Measurements from ENCODE around the gene MAL. TPM values are rescaled to one million over a fixed set of nuclear protein-coding genes. Genes with fewer than 3 reads are reported as not detected.

Gene MAL
- total RNA-seq, 1 experiment from 2014 or later = not detected

GRCh38 chr2:95031076-95031725, 5.7 kb downstream of the MAL start:
- H3K9ac ChIP-seq (ENCODE audit: low read length) = no peak overlapping the region
- no peaks in the 10 kb centered on the region for H3K9me3 ChIP-seq (ENCODE audit: low read length)
- H3K4me2 ChIP-seq (ENCODE audit: low read depth, low read length, poor library complexity, severe bottlenecking) = no peak overlapping the region
- no peaks in the 10 kb centered on the region for H3K4me1 ChIP-seq (ENCODE audit: low read length)
- H3K36me3 ChIP-seq (ENCODE audit: insufficient read depth, low read length) = no peaks in the 10 kb centered on the region
- no peak overlapping the region for H2AFZ ChIP-seq (ENCODE audit: low read length)
- H3K27me3 ChIP-seq (ENCODE audit: low read length) = no peaks in the 10 kb centered on the region
- H3K79me2 ChIP-seq (ENCODE audit: low read length) = no peaks in the 10 kb centered on the region
- no peaks in the 10 kb centered on the region for H4K20me1 ChIP-seq (ENCODE audit: insufficient read depth, low read depth, low read length)
- no peak for DNase-seq
- H3K27ac ChIP-seq (ENCODE audit: low read length) = no peak overlapping the region
- H3K9me2 ChIP-seq (replicated peaks; ENCODE audit: insufficient read depth, low read length) = no peaks in the 10 kb centered on the region
- H3K4me3 ChIP-seq (ENCODE audit: low read length) = no peak overlapping the region

- Histone ChIP-seq H3K9me2 (replicated peaks; ENCODE audit: insufficient read depth, low read length) (no peaks in the 10 kb centered on the region), H4K20me1 (ENCODE audit: insufficient read depth, low read depth, low read length) (no peaks in the 10 kb centered on the region), H3K27me3 (ENCODE audit: low read length) (no peaks in the 10 kb centered on the region), H3K36me3 (ENCODE audit: insufficient read depth, low read length) (no peaks in the 10 kb centered on the region), H3K79me2 (ENCODE audit: low read length) (no peaks in the 10 kb centered on the region), H3K4me2 (ENCODE audit: low read depth, low read length, poor library complexity, severe bottlenecking) (no peak overlapping the region), H3K9ac (ENCODE audit: low read length) (no peak overlapping the region), H3K4me3 (ENCODE audit: low read length) (no peak overlapping the region), H3K9me3 (ENCODE audit: low read length) (0 out of 2 replicates have a peak, but pooled peaks cover 3% of the 10 kb centered on the region), H3K27ac (ENCODE audit: low read length) (no peak overlapping the region), H2AFZ (ENCODE audit: low read length) (no peak overlapping the region), H3K4me1 (ENCODE audit: low read length) (no peaks in the 10 kb centered on the region)
- DNase-seq = no peak
Observed at GRCh38 chr2:95031726-95032116, 6.2 kb downstream of the MAL start.

GRCh38 chr2:95032341-95032740, 6.8 kb downstream of the MAL start:
- Histone ChIP-seq H3K27ac (ENCODE audit: low read length) (no peak overlapping the region), H3K4me1 (ENCODE audit: low read length) (no peaks in the 10 kb centered on the region)

GRCh38 chr2:95032868-95033603, 7.5 kb downstream of the MAL start:
- no peak overlapping the region for H3K9ac ChIP-seq (ENCODE audit: low read length)
- no peaks in the 10 kb centered on the region for H3K4me1 ChIP-seq (ENCODE audit: low read length)
- H2AFZ ChIP-seq (ENCODE audit: low read length) = no peak overlapping the region
- no peaks in the 10 kb centered on the region for H3K36me3 ChIP-seq (ENCODE audit: insufficient read depth, low read length)
- no peaks in the 10 kb centered on the region for H3K27me3 ChIP-seq (ENCODE audit: low read length)
- H3K9me2 ChIP-seq (replicated peaks; ENCODE audit: insufficient read depth, low read length) = no peaks in the 10 kb centered on the region
- H3K9me3 ChIP-seq (ENCODE audit: low read length) = 0 out of 2 replicates have a peak, but pooled peaks cover 4% of the 10 kb centered on the region
- no peak for DNase-seq
- no peak overlapping the region for H3K4me3 ChIP-seq (ENCODE audit: low read length)
- no peak overlapping the region for H3K27ac ChIP-seq (ENCODE audit: low read length)
- H4K20me1 ChIP-seq (ENCODE audit: insufficient read depth, low read depth, low read length) = no peaks in the 10 kb centered on the region
- no peak overlapping the region for H3K4me2 ChIP-seq (ENCODE audit: low read depth, low read length, poor library complexity, severe bottlenecking)
- H3K79me2 ChIP-seq (ENCODE audit: low read length) = no peaks in the 10 kb centered on the region

More at GRCh38 chr2:95032341-95032740, 6.8 kb downstream of the MAL start:
- Histone ChIP-seq H3K27me3 (ENCODE audit: low read length) (no peaks in the 10 kb centered on the region), H2AFZ (ENCODE audit: low read length) (no peak overlapping the region), H3K9me2 (replicated peaks; ENCODE audit: insufficient read depth, low read length) (no peaks in the 10 kb centered on the region), H3K4me3 (ENCODE audit: low read length) (no peak overlapping the region), H3K9me3 (ENCODE audit: low read length) (0 out of 2 replicates have a peak, but pooled peaks cover 4% of the 10 kb centered on the region), H3K4me2 (ENCODE audit: low read depth, low read length, poor library complexity, severe bottlenecking) (no peak overlapping the region), H3K36me3 (ENCODE audit: insufficient read depth, low read length) (no peaks in the 10 kb centered on the region), H4K20me1 (ENCODE audit: insufficient read depth, low read depth, low read length) (no peaks in the 10 kb centered on the region), H3K79me2 (ENCODE audit: low read length) (no peaks in the 10 kb centered on the region), H3K9ac (ENCODE audit: low read length) (no peak overlapping the region)
- no peak for DNase-seq

GRCh38 chr2:95034221-95034620, 8.7 kb downstream of the MAL start:
- Histone ChIP-seq H3K9ac (ENCODE audit: low read length) (no peak overlapping the region), H3K4me1 (ENCODE audit: low read length) (no peaks in the 10 kb centered on the region), H3K4me3 (ENCODE audit: low read length) (no peak overlapping the region), H3K27me3 (ENCODE audit: low read length) (no peaks in the 10 kb centered on the region), H3K4me2 (ENCODE audit: low read depth, low read length, poor library complexity, severe bottlenecking) (no peak overlapping the region), H3K36me3 (ENCODE audit: insufficient read depth, low read length) (no peaks in the 10 kb centered on the region), H3K79me2 (ENCODE audit: low read length) (no peaks in the 10 kb centered on the region), H4K20me1 (ENCODE audit: insufficient read depth, low read depth, low read length) (no peaks in the 10 kb centered on the region), H3K9me3 (ENCODE audit: low read length) (0 out of 2 replicates have a peak, but pooled peaks cover 4% of the 10 kb centered on the region), H3K27ac (ENCODE audit: low read length) (no peak overlapping the region), H2AFZ (ENCODE audit: low read length) (no peak overlapping the region), H3K9me2 (replicated peaks; ENCODE audit: insufficient read depth, low read length) (no peaks in the 10 kb centered on the region)
- no peak for DNase-seq

- Histone ChIP-seq H3K4me1 (ENCODE audit: low read length) (no peaks in the 10 kb centered on the region), H4K20me1 (ENCODE audit: insufficient read depth, low read depth, low read length) (no peaks in the 10 kb centered on the region), H3K27ac (ENCODE audit: low read length) (no peak overlapping the region), H3K9me2 (replicated peaks; ENCODE audit: insufficient read depth, low read length) (no peaks in the 10 kb centered on the region), H3K79me2 (ENCODE audit: low read length) (no peaks in the 10 kb centered on the region), H3K9ac (ENCODE audit: low read length) (no peak overlapping the region), H2AFZ (ENCODE audit: low read length) (no peak overlapping the region), H3K9me3 (ENCODE audit: low read length) (0 out of 2 replicates have a peak, but pooled peaks cover 4% of the 10 kb centered on the region), H3K36me3 (ENCODE audit: insufficient read depth, low read length) (no peaks in the 10 kb centered on the region), H3K4me2 (ENCODE audit: low read depth, low read length, poor library complexity, severe bottlenecking) (no peak overlapping the region), H3K27me3 (ENCODE audit: low read length) (no peaks in the 10 kb centered on the region), H3K4me3 (ENCODE audit: low read length) (no peak overlapping the region)
- DNase-seq = no peak
Observed at GRCh38 chr2:95034818-95035217, 9.3 kb downstream of the MAL start.

- Histone ChIP-seq H3K79me2 (ENCODE audit: low read length) (no peaks in the 10 kb centered on the region), H3K4me3 (ENCODE audit: low read length) (no peak overlapping the region), H3K4me1 (ENCODE audit: low read length) (no peaks in the 10 kb centered on the region), H3K9me3 (ENCODE audit: low read length) (0 out of 2 replicates have a peak, but pooled peaks cover 4% of the 10 kb centered on the region), H3K4me2 (ENCODE audit: low read depth, low read length, poor library complexity, severe bottlenecking) (no peak overlapping the region), H3K9ac (ENCODE audit: low read length) (no peak overlapping the region), H3K36me3 (ENCODE audit: insufficient read depth, low read length) (no peaks in the 10 kb centered on the region), H4K20me1 (ENCODE audit: insufficient read depth, low read depth, low read length) (no peaks in the 10 kb centered on the region), H3K27me3 (ENCODE audit: low read length) (no peaks in the 10 kb centered on the region), H2AFZ (ENCODE audit: low read length) (no peak overlapping the region), H3K27ac (ENCODE audit: low read length) (no peak overlapping the region), H3K9me2 (replicated peaks; ENCODE audit: insufficient read depth, low read length) (no peaks in the 10 kb centered on the region)
- no peak for DNase-seq
Observed at GRCh38 chr2:95036596-95037383, 11.3 kb downstream of the MAL start.

- H3K27me3 ChIP-seq (ENCODE audit: low read length) = no peaks in the 10 kb centered on the region
- H3K4me1 ChIP-seq (ENCODE audit: low read length) = no peaks in the 10 kb centered on the region
- 0 out of 2 replicates have a peak, but pooled peaks cover 4% of the 10 kb centered on the region for H3K9me3 ChIP-seq (ENCODE audit: low read length)
- DNase-seq = no peak
- H3K27ac ChIP-seq (ENCODE audit: low read length) = no peak overlapping the region
- H3K9me2 ChIP-seq (replicated peaks; ENCODE audit: insufficient read depth, low read length) = no peaks in the 10 kb centered on the region
- H3K36me3 ChIP-seq (ENCODE audit: insufficient read depth, low read length) = no peaks in the 10 kb centered on the region
- H4K20me1 ChIP-seq (ENCODE audit: insufficient read depth, low read depth, low read length) = no peaks in the 10 kb centered on the region
- H3K79me2 ChIP-seq (ENCODE audit: low read length) = no peaks in the 10 kb centered on the region
- no peak overlapping the region for H3K9ac ChIP-seq (ENCODE audit: low read length)
- no peak overlapping the region for H3K4me2 ChIP-seq (ENCODE audit: low read depth, low read length, poor library complexity, severe bottlenecking)
- H2AFZ ChIP-seq (ENCODE audit: low read length) = no peak overlapping the region
- H3K4me3 ChIP-seq (ENCODE audit: low read length) = no peak overlapping the region
Observed at GRCh38 chr2:95037384-95037839, 11.9 kb downstream of the MAL start.

Measured in Karpas-422 (cell line).